Brain pericyte (primary cell): ENCODE data around the gene SYCP2.
"Not testable (repeated sequence)": the region's sequence is repeated elsewhere in the genome, so short reads cannot be mapped to it uniquely, and the experiment has no call there.

Experiments used
- DNase-seq: peaks from one replicate; pipeline ENCODE4 v3.0.0-alpha.2; 2012; ENCODE audit warnings: low read depth, low spot score

SYCP2 gene

DNA sequence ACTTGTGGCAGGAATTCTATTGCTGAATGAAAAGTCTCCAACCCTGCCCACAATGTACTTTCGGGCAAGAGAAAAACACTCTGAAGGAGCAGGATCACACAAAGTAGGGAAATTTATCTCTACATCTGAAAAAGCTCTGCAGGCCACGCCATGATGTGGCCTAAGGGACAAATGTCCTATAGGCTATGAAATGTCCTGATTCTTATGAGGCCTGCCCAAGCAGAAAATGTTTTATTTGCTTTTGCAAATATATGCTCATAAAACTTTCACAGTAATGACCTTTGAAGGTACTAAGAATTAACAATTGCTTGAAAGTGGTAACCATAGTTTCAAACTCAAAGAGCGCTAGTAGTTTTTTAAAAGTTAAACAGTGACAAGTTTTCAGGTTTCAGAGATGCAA, 31.0 kb downstream of the SYCP2 start:
- no peak for DNase-seq

DNA sequence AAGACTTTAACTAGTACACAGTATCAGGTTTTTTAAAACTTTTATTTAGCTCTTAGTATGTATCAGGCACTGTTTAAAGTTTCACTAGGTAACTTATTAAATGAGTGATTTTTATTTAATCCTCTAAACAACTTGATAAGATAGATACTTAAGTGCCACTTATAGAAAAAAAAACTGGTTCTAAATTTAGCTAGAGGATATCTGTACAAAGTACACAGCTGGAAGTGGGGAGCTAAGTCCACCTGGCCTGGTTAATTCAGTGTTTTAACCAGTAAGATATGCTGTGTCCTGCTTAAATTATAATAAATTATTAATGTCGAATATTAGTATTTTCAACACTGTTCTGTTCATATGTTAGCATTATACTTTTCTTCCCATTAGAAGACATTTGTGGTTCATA, 37.5 kb downstream of the SYCP2 start:
- DNase-seq, result no peak

GRCh38 chr20:59891581-59891980, 41.9 kb downstream of the SYCP2 start:
- DNase-seq, result no peak

GRCh38 chr20:59890035-59890434, 43.4 kb downstream of the SYCP2 start:
- DNase-seq, result not testable (repeated sequence)

DNA sequence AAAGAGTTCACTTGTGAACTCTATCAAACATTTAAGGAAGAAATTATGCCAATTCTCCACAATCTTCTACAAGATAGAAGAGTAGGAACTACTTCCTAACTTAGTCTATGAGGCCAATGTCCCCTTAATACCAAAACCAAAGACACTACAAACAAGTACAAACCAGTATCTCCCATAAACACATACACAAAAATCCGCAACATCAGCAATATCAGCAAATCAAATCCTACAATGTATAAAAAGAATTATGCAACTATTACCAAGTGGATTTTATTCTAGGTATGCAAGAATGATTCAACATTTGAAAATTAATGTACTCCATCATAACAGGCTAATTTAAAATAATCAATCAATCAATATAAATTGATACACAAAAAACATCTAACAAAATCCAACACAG, 45.4 kb downstream of the SYCP2 start:
- DNase-seq, result no peak

DNA sequence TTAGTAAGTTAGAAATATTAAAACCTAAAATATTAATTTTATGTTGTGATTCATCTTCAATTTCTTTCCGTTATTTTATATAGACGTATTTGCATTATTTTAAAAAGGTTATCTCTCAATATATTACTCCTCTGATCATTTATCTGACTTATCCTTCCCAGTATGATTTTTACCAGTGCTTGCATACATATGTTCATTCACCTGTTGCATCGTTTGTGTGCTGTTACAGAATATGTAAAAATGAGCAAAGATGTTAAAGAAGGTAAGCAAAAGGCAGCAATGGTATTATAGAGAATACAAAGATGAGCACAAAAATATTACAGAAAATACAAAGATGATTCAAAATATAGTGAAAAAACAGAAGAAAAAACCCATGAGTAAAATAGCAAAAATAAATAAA, 48.9 kb downstream of the SYCP2 start:
- no peak for DNase-seq

- no peak for DNase-seq
Measured at GRCh38 chr20:59880198-59880597, 53.2 kb downstream of the SYCP2 start.

DNA sequence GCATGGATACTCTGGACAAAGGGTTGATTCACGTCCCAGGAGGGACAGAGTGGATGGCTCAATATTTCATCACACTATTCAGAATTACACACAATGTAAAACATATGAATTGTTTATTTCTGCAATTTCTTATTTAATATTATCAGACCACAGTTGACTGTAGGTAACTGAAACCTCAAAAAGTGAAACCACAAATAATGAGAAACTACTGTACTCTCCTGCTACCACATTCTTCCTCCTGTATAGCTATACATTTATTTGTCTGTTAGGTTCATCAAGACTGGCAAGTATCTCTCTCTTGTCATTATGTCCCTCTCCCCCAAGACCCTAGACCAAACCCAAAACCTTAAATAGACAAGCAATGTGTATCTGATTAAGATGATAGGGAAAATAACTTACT, 60.0 kb downstream of the SYCP2 start:
- DNase-seq, result no peak

- DNase-seq, result no peak
Measured at GRCh38 chr20:59871096-59871495, 62.3 kb downstream of the SYCP2 start.

- no peak for DNase-seq
Measured at GRCh38 chr20:59866338-59866737, 67.1 kb downstream of the SYCP2 start.

GRCh38 chr20:59864726-59865125, 68.7 kb downstream of the SYCP2 start:
- no peak for DNase-seq

DNA sequence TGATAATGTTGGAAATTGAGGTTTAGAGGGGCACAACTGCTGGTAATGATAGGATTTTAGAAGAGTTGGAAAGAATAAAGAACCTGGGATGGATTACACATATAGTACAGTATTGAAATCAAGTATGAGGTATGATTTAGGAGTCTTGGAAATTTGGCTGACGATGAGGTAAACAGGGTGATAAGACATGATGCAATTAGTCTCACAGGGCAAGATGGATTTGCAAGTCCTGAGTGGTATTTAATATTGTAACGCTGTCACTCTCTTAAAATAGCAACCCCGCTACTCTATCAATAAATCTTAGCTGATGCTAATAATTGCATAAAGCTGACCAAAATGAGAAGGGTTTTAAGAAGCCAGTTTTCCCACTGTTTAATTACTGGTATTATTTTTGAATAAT, 70.4 kb downstream of the SYCP2 start:
- DNase-seq, result no peak

GRCh38 chr20:59861401-59861800, 72.0 kb downstream of the SYCP2 start:
- DNase-seq, result no peak

- DNase-seq, result no peak
Measured at GRCh38 chr20:59858425-59858824, 75.0 kb downstream of the SYCP2 start.

DNA sequence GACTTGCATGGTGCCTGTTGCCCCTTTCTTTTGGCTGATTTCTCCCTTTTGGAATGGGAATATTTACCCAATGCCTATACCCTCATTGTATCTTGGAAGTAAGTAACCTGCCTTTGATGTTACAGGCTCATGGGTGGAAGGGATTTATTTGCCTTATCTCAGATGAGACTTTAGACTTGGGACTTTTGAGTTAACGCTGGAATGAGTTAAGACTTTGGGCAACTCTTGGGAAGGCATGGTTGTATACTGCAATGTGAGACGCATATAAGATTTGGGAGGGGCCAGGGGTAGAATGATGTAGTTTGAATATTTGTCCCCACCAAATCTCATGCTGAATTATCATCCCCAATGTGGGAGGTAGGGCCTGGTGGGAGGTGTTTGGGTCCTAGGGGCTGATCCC, 75.5 kb downstream of the SYCP2 start:
- no peak for DNase-seq

GRCh38 chr20:59856941-59857340, 76.5 kb downstream of the SYCP2 start:
- DNase-seq, result not testable (repeated sequence)

- DNase-seq, result not testable (repeated sequence)
Measured at GRCh38 chr20:59856526-59856925, 76.9 kb downstream of the SYCP2 start.

DNA sequence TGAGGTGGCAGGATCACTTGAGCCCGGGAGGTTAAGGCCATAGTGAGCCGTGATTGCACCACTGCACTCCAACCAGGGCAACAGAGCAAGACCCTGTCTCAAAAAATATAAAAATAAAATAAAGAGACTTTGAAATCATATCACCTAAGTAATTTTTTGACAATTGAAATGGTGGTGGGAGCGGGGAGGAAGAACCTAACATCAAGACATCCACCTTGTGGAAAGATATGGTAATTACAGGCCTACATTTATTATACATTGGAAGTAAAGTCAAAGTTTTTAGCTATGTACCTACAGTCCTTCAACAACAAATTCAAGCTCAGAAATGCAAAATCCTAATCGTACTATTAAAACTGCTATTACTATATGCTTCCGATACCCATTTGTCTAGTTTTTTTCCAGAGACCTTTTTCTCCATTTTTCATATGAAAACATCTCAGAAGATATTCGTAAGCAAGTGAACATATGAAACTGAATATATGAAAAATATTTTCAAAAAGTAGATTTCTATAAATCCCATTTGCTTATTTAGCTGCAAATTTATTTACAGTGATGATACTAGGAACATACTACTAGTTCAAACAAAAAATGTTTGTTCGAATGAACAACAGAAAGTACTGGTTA, 83.3 kb downstream of the SYCP2 start:
- DNase-seq, result no peak

DNA sequence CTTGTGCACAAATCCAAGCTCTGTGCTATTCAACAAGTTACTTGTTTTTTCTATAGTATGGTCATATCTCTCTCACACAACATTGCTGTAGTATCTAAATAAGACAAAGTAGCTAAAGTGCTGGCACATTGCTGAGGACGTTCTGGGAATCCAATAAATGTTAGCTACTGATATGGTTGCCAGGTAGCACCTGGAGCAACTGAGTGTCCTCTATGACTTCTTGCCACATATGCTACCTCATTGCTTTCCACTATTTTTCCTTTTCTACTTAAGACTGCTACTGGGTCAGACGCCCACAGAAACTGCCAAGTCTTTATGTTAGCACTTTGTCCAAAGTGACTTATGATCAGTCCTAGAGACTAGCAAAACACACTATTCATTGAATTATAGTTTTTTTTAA, 85.3 kb downstream of the SYCP2 start:
- no peak for DNase-seq

DNA sequence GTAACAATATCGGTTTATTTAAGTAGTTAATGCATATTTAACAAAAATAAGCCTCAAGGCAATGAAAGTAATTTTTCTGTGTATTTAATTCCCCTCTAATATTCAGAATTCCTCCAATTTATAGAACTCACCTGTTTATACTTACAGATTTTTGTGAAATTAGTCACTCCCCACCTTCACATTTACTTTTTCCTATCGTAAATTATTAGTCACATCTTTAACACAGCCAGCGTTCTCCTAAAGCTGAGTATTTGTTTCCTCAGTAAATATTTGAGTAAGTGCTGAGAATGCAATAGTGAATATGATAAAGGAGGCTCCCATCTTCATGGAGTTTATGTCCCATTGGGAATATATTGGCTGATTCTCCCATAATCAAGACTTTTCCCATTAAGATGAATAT, 88.0 kb downstream of the SYCP2 start:
- DNase-seq, result no peak

- DNase-seq, result no peak
Measured at GRCh38 chr20:59839400-59839799, 94.0 kb downstream of the SYCP2 start.

DNA sequence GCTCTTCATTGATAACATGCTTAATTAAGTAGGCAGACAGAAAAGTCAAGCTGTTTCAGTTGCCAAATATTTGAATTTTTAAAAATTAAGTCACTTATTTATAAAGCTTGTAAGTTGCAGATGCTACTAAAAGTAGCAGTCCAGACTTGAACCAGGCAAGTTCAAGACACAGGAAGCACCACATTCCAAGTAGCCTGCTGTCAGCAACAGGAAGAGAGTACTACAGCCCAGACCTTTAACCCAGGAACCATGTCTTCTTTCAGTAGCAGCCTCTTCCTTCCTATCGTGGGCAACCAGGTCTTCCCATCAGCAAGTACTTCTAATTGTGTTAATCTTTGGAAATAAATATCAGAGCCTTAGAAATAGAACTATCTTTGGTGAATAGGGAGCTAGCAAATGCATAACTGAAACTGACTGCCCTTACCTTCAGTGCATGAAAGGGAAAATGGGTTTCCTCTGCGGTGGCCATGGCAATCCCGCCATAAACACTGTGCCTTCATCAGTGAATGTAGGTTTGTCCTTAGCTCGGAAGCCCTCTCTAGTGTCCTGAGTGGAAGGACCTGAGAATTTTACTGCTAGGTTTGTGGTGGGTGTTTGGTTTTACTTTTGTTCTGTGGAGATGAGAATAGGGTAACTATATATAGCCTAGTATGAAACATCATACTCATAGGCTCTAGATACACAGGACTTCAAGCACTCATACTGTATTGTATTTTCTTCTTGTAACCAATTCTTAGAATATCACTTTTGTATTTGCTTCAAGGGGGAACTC, 95.6 kb downstream of the SYCP2 start:
- DNase-seq, result no peak

DNA sequence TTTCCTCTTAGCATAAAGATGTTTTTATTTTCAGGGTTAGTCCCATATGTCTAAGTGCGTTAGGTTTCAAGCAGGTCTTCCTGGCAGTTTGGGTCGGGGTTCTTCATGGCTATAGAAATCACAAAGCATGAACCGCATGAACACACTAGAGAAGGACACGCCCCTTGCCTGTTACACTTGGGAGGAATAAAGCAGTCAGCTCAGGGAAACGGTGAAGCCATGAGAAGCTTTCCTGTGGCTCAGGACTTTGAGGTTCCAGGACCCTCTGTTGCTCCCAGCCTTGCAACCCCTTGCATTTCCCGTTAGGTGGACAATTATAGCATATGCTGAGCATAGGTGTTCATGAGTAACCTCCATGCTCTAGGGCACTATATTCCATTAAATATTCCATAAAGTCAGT, 96.7 kb downstream of the SYCP2 start:
- DNase-seq, result no peak
